Lower lobe of right lung (tissue), 2 donors: Measurements from ENCODE around the gene AGPAT3. TPM values are rescaled to one million over a fixed set of nuclear protein-coding genes. Genes with fewer than 3 reads are reported as not detected.
A peak's percentile ranks its signal among the peaks of the same experiment; 100 is the strongest.

Source experiments
- ATAC-seq, 2 donors: fragments of 200-7000 bp; cut with Tn5 transposase; one replicate each; pipeline ENCODE4 v1.9.1; 2020 to 2022; ENCODE audit warnings: mild to moderate bottlenecking in 2 of 2, moderate library complexity in 2 of 2
- DNase-seq: peaks from one replicate; pipeline ENCODE4 v3.0.0-alpha.2; 2020
- H3K27ac ChIP-seq: fragments of 200-600 bp; one replicate; pipeline ENCODE4 v1.8.0; 2022
- H3K27me3 ChIP-seq: fragments of 200-600 bp; one replicate; pipeline ENCODE4 v1.8.0; 2022; ENCODE audit warnings: low read depth
- H3K36me3 ChIP-seq: fragments of 200-600 bp; one replicate; pipeline ENCODE4 v1.8.0; 2022; ENCODE audit warnings: mild to moderate bottlenecking
- H3K4me1 ChIP-seq: fragments of 200-600 bp; one replicate; pipeline ENCODE4 v1.8.0; 2022
- H3K4me3 ChIP-seq: fragments of 200-600 bp; one replicate; pipeline ENCODE4 v1.8.0; 2022; ENCODE audit warnings: mild to moderate bottlenecking
- H3K9me3 ChIP-seq: fragments of 200-600 bp; one replicate; pipeline ENCODE4 v1.8.0; 2022
- intact Hi-C: fragments of 100-400 bp; cut with DNase I; formaldehyde crosslinking; loops from one replicate; pipeline ENCODE4 v1.11.0; 2022
- total RNA-seq: library from RNA; stranded (reverse); fragmentation: NEBNext Ultra II Directional; extraction: Animal tissue kit (Norgen Biotek cat#: 25700); gene quantifications from one replicate; pipeline ENCODE4 v1.2.1, GENCODE V29; 2021
- TF ChIP-seq, protein P1 (sequence below): fragments of 200-600 bp; IDR thresholded peaks from one replicate; pipeline ENCODE4 v1.8.0; 2022; ENCODE audit warnings: antibody characterized with exemption, mild to moderate bottlenecking
- donor health status: DM: no; HTN: yes; CAD: no; lungs with severe emphysema.

AGPAT3 gene
- total RNA-seq, 1 donor from 2014 or later = 83.3 TPM

DNA sequence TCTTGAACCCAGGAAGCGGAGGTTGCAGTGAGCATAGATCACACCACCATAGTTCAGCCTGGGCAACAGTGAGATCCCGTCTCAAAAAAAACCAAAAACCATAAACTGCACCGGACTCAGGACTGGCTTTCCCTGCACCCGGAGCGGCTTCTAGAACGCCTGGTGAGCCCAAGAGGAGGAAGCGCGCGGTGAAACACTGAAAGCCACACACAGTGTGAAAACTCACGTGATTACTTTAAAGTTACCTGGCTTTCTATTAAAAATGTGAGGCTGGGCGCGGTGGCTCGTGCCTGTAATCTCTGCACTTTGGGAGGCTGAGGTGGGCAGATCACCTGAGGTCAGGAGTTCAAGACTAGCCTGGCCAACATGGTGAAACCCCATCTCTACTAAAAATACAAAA, 140.0 kb downstream of the AGPAT3 start:
- H3K27me3 ChIP-seq = no peaks in the 10 kb centered on the region
- H3K4me3 ChIP-seq = no peak overlapping the region
- peaks cover 5% of the 10 kb centered on the region for H3K4me1 ChIP-seq
- H3K27ac ChIP-seq = peak overlapping the region; percentile 54
- intact Hi-C loops = no loop called here
- H3K9me3 ChIP-seq = no peaks in the 10 kb centered on the region
- TF ChIP-seq, protein P1, sequence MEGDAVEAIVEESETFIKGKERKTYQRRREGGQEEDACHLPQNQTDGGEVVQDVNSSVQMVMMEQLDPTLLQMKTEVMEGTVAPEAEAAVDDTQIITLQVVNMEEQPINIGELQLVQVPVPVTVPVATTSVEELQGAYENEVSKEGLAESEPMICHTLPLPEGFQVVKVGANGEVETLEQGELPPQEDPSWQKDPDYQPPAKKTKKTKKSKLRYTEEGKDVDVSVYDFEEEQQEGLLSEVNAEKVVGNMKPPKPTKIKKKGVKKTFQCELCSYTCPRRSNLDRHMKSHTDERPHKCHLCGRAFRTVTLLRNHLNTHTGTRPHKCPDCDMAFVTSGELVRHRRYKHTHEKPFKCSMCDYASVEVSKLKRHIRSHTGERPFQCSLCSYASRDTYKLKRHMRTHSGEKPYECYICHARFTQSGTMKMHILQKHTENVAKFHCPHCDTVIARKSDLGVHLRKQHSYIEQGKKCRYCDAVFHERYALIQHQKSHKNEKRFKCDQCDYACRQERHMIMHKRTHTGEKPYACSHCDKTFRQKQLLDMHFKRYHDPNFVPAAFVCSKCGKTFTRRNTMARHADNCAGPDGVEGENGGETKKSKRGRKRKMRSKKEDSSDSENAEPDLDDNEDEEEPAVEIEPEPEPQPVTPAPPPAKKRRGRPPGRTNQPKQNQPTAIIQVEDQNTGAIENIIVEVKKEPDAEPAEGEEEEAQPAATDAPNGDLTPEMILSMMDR = no peak
- peak; percentile 10 for DNase-seq
- ATAC-seq = no peak
- no peaks in the 10 kb centered on the region for H3K36me3 ChIP-seq

DNA sequence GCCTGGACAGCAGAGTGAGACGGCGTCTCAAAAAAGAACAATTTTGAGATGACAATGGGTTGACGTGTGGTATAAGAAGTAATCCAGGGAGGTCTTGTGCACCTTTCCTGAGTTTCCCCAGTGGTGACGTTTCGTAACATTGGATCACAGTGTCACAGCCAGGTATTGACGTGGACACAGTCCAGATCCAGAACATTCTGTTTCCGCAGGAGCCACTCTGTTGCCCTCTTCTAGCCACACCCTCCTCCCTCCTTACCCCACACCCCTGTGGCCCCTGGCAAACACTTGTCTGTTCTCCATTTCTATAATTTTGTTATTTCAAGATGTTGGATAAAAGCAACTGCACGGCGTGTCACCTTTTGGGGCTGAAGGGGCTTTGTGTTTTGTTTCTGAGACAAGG, 140.6 kb downstream of the AGPAT3 start:
- peaks cover 9% of the 10 kb centered on the region for H3K4me1 ChIP-seq
- peak overlapping the region; percentile 54 for H3K27ac ChIP-seq
- DNase-seq = peak; percentile 46
- H3K4me3 ChIP-seq = no peak overlapping the region
- no peaks in the 10 kb centered on the region for H3K36me3 ChIP-seq
- ATAC-seq = peak; percentile 84 to 90
- TF ChIP-seq, protein P1 = no peak
- intact Hi-C loops = no loop called here
- no peaks in the 10 kb centered on the region for H3K27me3 ChIP-seq
- H3K9me3 ChIP-seq = no peaks in the 10 kb centered on the region

DNA sequence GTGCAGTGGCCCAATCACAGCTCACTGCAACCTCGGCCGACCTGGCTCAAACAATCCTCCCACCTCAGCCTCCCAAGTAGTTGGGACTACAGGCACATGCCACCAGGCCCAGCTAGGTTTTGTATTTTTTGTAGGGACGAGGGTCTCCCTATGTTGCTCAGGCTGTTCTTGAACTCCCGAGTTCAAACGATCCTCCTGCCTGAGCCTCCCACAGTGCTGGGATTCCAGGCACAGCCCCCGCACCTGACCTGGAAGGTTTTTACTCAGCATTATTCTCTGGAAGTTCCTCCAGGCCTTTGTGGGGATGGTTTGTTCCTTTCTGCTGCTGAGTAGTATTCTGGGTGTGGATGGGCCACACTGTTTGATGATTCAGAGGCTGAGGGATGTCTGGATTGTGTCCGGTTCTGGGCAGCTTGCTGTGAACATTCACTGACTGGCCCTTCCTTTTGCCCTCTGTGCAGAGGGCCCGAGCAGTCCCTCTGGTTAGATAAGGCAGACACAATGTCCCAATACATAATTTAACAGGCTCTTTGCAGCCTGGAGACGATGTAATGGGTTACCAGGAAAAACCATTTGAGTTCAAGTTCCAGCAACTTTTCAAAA, 141.1 kb downstream of the AGPAT3 start:
- DNase-seq (no peak), ATAC-seq (peak; percentile 31 to 35)
- TF ChIP-seq, protein P1 = no peak
- Histone ChIP-seq H3K9me3 (no peaks in the 10 kb centered on the region), H3K4me1 (peaks cover 14% of the 10 kb centered on the region), H3K4me3 (no peak overlapping the region), H3K27ac (peak overlapping the region; percentile 54), H3K27me3 (no peaks in the 10 kb centered on the region), H3K36me3 (no peaks in the 10 kb centered on the region)
- intact Hi-C loops = no loop called here

DNA sequence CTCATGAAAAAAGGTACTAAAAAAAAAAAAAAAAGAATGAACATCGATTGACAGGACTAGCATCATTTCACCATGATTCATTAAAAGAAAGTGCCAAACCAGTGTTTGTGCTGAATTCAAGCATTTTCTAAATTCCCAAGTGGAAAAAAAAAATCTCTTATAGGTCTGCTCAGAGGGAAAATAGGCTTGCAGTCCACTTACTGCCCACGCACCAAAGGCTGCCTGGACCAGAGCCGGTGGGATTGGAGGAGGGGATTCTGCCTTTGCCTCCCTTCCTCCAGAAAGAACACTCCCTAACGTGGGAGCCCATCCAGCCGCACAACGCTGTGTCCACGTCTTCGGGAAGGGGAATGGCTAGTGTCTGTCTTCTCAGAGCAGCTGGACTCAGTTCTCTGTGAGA, 141.6 kb downstream of the AGPAT3 start:
- H3K4me1 ChIP-seq = peaks cover 17% of the 10 kb centered on the region
- ATAC-seq (no peak), DNase-seq (peak; percentile 10)
- H3K36me3 ChIP-seq = no peaks in the 10 kb centered on the region
- no peaks in the 10 kb centered on the region for H3K9me3 ChIP-seq
- intact Hi-C loops = no loop called here
- no peaks in the 10 kb centered on the region for H3K27me3 ChIP-seq
- H3K27ac ChIP-seq = no peak overlapping the region
- TF ChIP-seq, protein P1 = no peak
- H3K4me3 ChIP-seq = no peak overlapping the region

DNA sequence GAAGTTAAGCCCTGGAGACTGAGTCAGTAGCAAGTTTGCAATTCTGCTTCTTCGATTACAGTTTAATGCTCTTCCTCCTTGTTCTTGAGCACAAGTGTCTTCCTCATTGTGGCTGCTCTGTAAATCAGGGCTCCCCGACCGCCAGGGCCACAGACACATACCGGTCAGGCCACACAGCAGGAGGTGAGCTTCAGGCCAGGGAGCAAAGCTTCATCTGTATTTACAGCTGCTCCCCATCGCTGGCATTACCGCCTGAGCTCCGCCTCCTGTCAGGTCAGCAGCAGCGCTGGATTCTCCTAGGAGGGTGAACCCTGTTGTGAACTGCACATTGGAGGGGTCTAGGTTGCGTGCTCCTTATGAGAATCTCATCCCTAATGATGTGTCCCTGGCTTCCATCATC, 145.4 kb downstream of the AGPAT3 start:
- Histone ChIP-seq H3K4me1 (peaks cover 39% of the 10 kb centered on the region), H3K36me3 (no peaks in the 10 kb centered on the region), H3K27me3 (no peaks in the 10 kb centered on the region), H3K27ac (no peak overlapping the region), H3K4me3 (no peak overlapping the region), H3K9me3 (no peaks in the 10 kb centered on the region)
- TF ChIP-seq, protein P1 = no peak
- no peak for ATAC-seq
- no peak for DNase-seq
- intact Hi-C loops = no loop called here
